ENCODE results near the gene SNRPA1. TPM values are rescaled to one million over a fixed set of nuclear protein-coding genes. Genes with fewer than 3 reads are reported as not detected.

The SNRPA1 gene
- total and polyA plus RNA-seq, 2 of the 13 experiments (the other 11 are each of a cell fraction or from before 2014, with no cell fraction given), result 41.2 to 108 TPM

GRCh38 chr15:101251830-101252820, 42.9 kb downstream of the SNRPA1 start, which contains the start of gene CHSY1 (continued):
- TF ChIP-seq MLXIP (CRISPR knock-in tag; IDR thresholded peaks at IDR 0.05; ENCODE audit: borderline replicate concordance) (peak; percentile 64; the same call in 1 of the 2 replicates), ZMYM2 (CRISPR knock-in tag; IDR thresholded peaks at IDR 0.05) (no peak), KLF16 (CRISPR knock-in tag; IDR thresholded peaks at IDR 0.05) (peak in 1 of 2 experiments; percentile 54; a peak in 1 of 4 replicates), ZNF605 (CRISPR knock-in tag; IDR thresholded peaks at IDR 0.05) (0 out of 2 replicates have a peak, but pooled peaks have one; percentile 25), TFDP2 (CRISPR knock-in tag; IDR thresholded peaks at IDR 0.05) (peak; percentile 58), BCL3 (CRISPR knock-in tag; IDR thresholded peaks at IDR 0.05) (no peak), KMT2B (CRISPR knock-in tag; IDR thresholded peaks at IDR 0.05) (peak; percentile 64), ZNF362 (CRISPR knock-in tag; IDR thresholded peaks at IDR 0.05; ENCODE audit: borderline replicate concordance) (peak; percentile 95), ZFP90 (CRISPR knock-in tag; IDR thresholded peaks at IDR 0.05; ENCODE audit: borderline replicate concordance) (no peak), FLYWCH1 (CRISPR knock-in tag; IDR thresholded peaks at IDR 0.05) (0 out of 2 replicates have a peak, but pooled peaks have one; percentile 46), ARID4A (CRISPR knock-in tag; IDR thresholded peaks at IDR 0.05; ENCODE audit: borderline replicate concordance) (peak; percentile 78; the same call in 1 of the 2 replicates), POLR2A (IDR thresholded peaks at IDR 0.05; ENCODE audit: insufficient read depth in 1 of 2, low read depth in 2 of 2, low read length in 2 of 2) (peak; percentile 35 to 80; a peak in 3 of 4 replicates), MEIS2 (CRISPR knock-in tag; IDR thresholded peaks at IDR 0.05) (peak; percentile 55; the same call in 1 of the 2 replicates), ZNF768 (CRISPR knock-in tag; IDR thresholded peaks at IDR 0.05) (peak; percentile 16; the same call in 1 of the 2 replicates), ETV6 (CRISPR knock-in tag; conservative IDR thresholded peaks at IDR 0.05) (0 out of 2 replicates have a peak, but pooled peaks have one; percentile 56), ESRRA (CRISPR knock-in tag; IDR thresholded peaks at IDR 0.05; ENCODE audit: low read depth) (no peak)

All from HepG2 (cell line).